HG02642 (cell line): Measurements from ENCODE around the gene PLEKHG4B.
"Not testable (repeated sequence)": the region's sequence is repeated elsewhere in the genome, so short reads cannot be mapped to it uniquely, and the experiment has no call there.

ENCODE experiments used
- ATAC-seq: cut with Tn5 transposase; IDR thresholded peaks from one replicate; pipeline ENCODE4 v1.9.1; 2021; ENCODE audit warnings: mild to moderate bottlenecking; ENCODE audit not compliant: unreplicated experiment, poor library complexity

The PLEKHG4B gene

GRCh38 chr5:91556-92263 is at the start of gene PLEKHG4B:
PLEKHG4B (plus strand) TSS chr5:92168; CDS start chr5:92232, 64 bp downstream.
- ATAC-seq: no peak

DNA sequence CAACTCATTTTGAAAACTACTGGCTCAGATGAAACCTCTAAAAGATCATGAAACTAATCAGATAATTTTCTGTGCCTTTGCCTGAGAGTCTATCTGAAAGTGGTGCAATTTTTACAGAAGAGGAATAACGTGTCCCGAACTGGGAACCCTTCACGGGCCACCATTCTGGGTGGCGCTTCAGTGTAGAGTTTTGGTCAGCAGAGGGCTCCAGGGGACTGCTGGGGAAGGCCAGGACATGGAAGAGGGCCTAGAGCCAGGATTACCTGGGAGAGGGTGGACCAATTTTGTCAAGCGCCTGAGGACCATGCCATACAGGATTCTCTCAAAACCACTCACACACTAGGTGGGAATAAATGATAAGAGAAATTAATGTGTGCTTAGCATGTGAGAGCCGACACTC is 49.7 kb upstream of the PLEKHG4B start:
- no peak for ATAC-seq

GRCh38 chr5:48192-48591 is 43.8 kb upstream of the PLEKHG4B start:
- ATAC-seq: no peak

- not testable (repeated sequence) for ATAC-seq
Observed at GRCh38 chr5:49530-49929, 42.4 kb upstream of the PLEKHG4B start.

- no peak for ATAC-seq
Observed at GRCh38 chr5:49953-50544, 41.9 kb upstream of the PLEKHG4B start.

GRCh38 chr5:50724-51499 is 41.1 kb upstream of the PLEKHG4B start:
- no peak for ATAC-seq

GRCh38 chr5:51500-51823 is 40.5 kb upstream of the PLEKHG4B start:
- ATAC-seq: no peak

DNA sequence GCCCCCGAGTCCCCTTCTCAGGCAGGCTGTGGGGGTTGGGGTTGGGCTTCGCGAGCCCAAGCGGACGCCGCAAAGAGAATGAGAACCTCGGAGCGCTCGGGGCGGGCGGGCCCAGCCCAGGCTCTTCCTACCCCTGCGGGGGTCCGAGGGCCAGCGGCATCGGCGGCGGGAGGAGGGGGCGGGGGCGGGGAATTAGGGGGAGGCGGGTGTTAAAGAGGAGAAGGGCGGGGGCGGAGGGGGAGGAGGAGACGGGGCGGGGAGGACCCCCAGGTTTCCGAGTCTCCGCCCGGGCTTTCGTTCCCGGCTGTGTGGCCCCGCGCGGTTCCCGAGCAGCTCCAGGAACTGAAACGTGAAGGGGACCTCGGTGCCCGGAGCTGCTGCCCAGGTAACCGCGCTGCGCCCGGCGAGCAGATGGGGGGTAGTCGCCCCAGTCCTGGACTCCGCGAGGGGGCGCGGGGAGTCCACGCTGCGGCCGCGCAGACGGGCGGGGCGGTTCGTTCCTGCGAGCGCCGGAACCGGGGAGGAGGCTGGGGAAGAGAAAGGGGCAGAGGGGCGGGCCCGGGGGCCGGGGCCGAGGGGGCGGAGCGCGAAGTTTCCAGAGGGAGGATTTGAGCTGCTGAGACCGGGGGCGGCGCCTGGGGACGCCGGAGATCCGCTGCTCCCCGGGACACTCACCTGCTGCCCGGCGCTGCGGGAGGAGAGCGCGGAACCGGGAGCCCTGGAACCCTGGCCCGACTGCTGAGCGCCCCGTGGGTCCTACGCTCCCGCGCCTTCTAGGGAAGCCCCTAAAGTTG is 38.4 kb upstream of the PLEKHG4B start:
- no peak for ATAC-seq

DNA sequence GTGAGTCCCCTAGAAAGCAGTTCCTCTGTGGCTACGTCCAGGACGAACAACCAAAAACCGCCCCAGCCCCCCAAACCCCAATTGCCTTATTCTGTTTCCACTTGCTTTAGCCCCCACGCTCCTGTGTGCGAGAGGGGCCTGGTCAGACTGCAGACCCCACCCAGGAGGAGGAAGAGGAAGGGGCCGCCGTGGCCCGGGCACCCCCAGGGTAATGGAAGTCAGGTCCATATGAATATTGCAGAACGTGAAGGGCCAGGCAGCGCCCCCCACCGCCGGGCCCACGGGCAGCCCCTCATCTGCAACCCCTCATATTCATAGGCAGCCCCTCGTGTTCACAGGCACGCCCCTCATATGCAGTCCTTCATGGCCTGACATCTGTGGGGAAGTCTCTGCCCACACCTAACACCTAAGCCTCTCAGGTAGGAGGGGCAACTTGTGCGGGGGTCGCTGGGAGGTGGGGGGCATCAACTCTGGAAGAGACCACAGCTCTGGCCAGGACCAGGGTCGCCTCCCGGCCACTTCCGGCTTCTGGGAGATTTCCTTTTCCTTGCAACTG is 37.7 kb upstream of the PLEKHG4B start:
- ATAC-seq: no peak

- no peak for ATAC-seq
Observed at GRCh38 chr5:54876-55569, 36.9 kb upstream of the PLEKHG4B start.

DNA sequence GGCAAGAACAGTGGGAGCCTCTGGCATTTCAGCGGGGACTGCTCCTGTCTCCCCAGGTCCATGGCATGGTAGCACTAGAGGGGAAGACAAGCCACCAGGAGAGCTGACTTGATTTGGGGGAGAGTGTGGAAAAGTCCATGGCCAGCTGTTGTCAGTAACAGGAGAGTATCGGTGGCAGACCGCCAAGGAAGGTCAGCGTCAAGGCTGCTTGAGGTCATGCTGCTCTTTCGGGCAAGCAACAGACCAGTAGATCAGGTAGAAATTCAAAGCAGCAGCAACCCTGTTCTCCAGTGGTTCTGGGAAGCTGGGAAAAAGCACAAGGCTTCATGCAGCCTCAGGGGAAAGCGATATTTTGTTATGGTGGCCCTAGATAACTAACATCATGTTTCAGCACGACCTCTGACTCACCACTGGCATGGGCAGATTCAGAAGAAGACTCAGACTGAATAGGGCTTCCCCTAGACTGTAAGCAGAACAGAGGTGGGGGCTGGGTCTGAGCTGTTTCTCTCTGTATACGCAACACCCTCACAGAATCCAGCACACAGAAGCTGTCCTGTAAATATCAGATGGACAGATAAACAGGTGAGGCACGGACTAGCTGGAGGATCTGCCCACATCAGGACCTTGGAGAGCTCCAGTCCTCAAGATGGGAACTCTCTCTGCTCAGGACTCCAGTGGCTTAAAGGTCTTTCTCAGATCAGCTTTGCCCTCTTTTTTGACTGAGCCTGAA is 35.2 kb upstream of the PLEKHG4B start:
- ATAC-seq: no peak

- ATAC-seq: not testable (repeated sequence)
Observed at GRCh38 chr5:60250-60649, 31.7 kb upstream of the PLEKHG4B start.

- no peak for ATAC-seq
Observed at GRCh38 chr5:70440-70839, 21.5 kb upstream of the PLEKHG4B start.

DNA sequence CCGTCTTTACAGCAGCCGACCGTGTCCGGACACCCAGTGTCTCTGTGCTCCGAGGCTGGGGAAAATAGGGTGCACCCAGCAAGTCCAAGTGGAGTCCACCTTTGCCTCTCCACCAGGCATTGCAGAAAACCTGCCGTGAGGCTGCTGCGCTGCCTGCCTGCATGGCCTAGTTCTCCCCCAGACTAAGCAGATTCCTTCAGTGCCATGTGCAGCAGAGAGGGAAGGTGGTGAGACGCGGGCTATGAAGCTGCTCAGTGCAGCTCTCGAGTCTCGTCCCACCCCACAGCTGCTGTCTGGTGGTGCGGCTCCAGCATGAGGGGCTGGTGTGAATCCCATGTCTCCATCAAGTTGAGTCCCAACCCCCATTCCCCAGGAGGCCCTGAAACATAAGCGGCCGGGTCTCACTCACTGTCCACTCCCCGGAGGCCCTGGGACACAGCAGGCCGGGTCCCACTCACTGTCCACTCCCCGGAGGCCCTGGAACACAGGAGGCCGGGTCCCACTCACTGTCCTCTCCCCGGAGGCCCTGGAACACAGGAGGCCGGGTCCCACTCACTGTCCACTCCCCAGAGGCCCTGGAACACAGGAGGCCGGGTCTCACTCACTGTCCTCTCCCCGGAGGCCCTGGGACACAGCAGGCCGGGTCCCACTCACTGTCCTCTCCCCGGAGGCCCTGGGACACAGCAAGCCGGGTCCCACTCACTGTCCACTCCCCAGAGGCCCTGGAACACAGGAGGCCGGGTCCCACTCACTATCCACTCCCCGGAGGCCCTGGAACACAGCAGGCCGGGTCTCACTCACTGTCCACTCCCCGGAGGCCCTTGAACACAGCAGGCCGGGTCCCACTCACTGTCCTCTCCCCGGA is 19.4 kb upstream of the PLEKHG4B start:
- ATAC-seq: not testable (repeated sequence)

GRCh38 chr5:73181-73447 is 18.9 kb upstream of the PLEKHG4B start:
- not testable (repeated sequence) for ATAC-seq

DNA sequence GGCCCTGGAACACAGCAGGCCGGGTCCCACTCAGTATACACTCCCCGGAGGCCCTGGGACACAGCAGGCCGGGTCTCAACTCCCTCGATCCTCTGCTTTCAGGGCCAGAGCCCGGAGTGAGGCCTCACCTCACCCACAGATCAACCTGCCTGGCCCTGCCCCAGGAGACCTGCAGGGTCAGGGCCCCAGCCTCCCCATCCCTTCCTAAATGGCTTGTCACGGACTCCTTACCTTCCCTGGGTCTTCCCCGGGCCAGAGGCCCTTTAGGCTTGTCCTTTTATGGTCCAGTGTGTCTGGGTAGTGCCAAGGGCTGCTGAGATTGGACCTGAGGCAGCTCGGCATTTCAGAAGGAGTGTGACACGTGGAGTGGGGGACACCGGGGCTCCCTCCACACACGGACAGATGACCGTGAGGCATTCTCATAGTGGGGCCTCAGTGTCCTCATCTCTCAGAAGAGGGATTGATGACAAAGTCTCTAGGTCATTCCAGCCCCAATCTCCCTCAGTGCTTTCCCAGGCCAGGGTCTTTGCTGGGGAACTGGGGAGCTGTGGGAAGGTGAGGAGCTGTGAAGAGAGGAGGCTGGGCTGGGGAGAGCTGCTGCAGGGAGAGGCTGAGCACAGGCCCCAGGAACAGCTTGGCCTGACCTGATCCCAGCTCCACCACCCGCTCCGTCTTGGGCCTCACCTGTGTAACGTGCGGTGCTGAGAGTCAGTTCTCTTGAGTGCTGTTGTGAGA is 18.0 kb upstream of the PLEKHG4B start:
- no peak for ATAC-seq

DNA sequence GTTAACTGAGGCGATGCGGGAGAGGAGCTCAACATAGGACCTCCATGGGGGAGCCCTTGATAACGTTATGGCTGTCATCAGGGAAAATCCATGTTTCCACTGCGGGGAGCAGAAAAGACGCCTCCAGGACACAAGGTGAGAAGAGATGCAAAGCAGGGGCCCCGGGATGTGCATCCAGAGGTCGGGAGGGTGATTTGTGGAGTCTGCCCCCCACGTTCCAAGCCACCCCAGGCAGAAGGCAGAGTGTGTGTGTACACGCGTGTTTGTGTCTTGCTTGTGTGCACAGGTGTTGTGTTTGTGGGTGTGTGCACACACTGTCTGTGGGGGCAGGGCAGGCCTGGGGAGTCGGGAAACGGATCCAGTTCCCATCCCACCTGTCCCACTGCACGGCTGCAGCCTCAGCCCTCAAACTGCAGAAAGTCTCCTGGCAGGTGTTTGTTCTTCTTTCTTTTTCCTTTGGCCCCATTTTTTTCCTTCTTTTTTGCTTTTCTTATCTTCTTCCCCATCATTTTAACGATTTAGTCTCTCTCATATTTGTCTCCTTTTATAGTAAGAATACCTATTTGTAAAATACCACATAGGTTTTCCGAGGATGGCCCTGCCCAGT is 17.4 kb upstream of the PLEKHG4B start:
- ATAC-seq: no peak
